Stimulated activated naive CD4-positive, alpha-beta T cell (primary cell): ENCODE results near the gene ACAP1.
A peak's percentile ranks its signal among the peaks of the same experiment; 100 is the strongest.
"Not testable (repeated sequence)": the region's sequence is repeated elsewhere in the genome, so short reads cannot be mapped to it uniquely, and the experiment has no call there.

Experiments
- DNase-seq, 6 experiments: peaks; one replicate each; lab custom pipeline; 2025; lab: John Stamatoyannopoulos, UW

Gene ACAP1

GRCh38 chr17:7329374-7329996, 6.8 kb upstream of the ACAP1 start:
- peak; percentile 92 to 96 (median 96) for DNase-seq

- peak; percentile 68 to 93 (median 86) for DNase-seq
Measured at GRCh38 chr17:7329997-7330637, 6.2 kb upstream of the ACAP1 start.

- no peak for DNase-seq
Measured at GRCh38 chr17:7330638-7331015, 5.7 kb upstream of the ACAP1 start.

- DNase-seq = no peak
Measured at GRCh38 chr17:7332111-7332510, 4.2 kb upstream of the ACAP1 start.

GRCh38 chr17:7332600-7333069, 3.7 kb upstream of the ACAP1 start:
- peak in 4 of 6 experiments; percentile 34 to 60 (median 54) for DNase-seq

GRCh38 chr17:7334938-7335538, 1.3 kb upstream of the ACAP1 start:
- no peak for DNase-seq

GRCh38 chr17:7335765-7336164, 564 bp upstream of the ACAP1 start:
- not testable (repeated sequence) for DNase-seq

- DNase-seq = not testable (repeated sequence)
Measured at GRCh38 chr17:7337600-7337999, 1.3 kb downstream of the ACAP1 start.

- no peak for DNase-seq
Measured at GRCh38 chr17:7340179-7340578, 3.9 kb downstream of the ACAP1 start.

- no peak for DNase-seq
Measured at GRCh38 chr17:7341842-7342241, 5.5 kb downstream of the ACAP1 start.

GRCh38 chr17:7343250-7343649, 6.9 kb downstream of the ACAP1 start:
- DNase-seq = no peak

- no peak for DNase-seq
Measured at GRCh38 chr17:7346761-7347614, 10.7 kb downstream of the ACAP1 start.

GRCh38 chr17:7347630-7348477, 11.5 kb downstream of the ACAP1 start:
- no peak for DNase-seq

- DNase-seq = no peak
Measured at GRCh38 chr17:7348478-7349242, 12.3 kb downstream of the ACAP1 start.

- peak; percentile 34 to 72 (median 63) for DNase-seq
Measured at GRCh38 chr17:7351665-7352502, 15.6 kb downstream of the ACAP1 start, which contains the start of gene KCTD11. KCTD11 (plus strand) TSS chr17:7352162.

- DNase-seq = no peak
Measured at GRCh38 chr17:7352503-7352889, 16.2 kb downstream of the ACAP1 start.

- no peak for DNase-seq
Measured at GRCh38 chr17:7352910-7353635, 16.7 kb downstream of the ACAP1 start.

GRCh38 chr17:7354262-7354843, 18.0 kb downstream of the ACAP1 start:
- no peak for DNase-seq

GRCh38 chr17:7355053-7355452, 18.7 kb downstream of the ACAP1 start, which contains the start of gene TMEM95:
TMEM95 (plus strand) TSS chr17:7355156; CDS start chr17:7355205, 49 bp downstream.
- no peak for DNase-seq
